Muscle of back (tissue), 13 donors: ENCODE results near the gene PLA2G5. TPM values are rescaled to one million over a fixed set of nuclear protein-coding genes. Genes with fewer than 3 reads are reported as not detected.
A peak's percentile ranks its signal among the peaks of the same experiment; 100 is the strongest.
"Not testable (repeated sequence)": the region's sequence is repeated elsewhere in the genome, so short reads cannot be mapped to it uniquely, and the experiment has no call there.

Experiments used
- DNase-seq, 3 donors: peaks; one replicate each; pipeline versions ENCODE4 v3.0.0 to v3.0.0-alpha.2; 2013
- long read RNA-seq, 9 donors: transcript quantifications; one replicate each; lab custom pipeline, GENCODE V29; 2026
- polyA plus RNA-seq, 10 donors: library from polyadenylated mRNA; unstranded; fragments of 120-200 nt; gene quantifications; one replicate each; pipeline ENCODE4 v1.2.1, GENCODE V29; 2013; ENCODE audit not compliant: insufficient read length in 10 of 10

Gene PLA2G5, protein sequence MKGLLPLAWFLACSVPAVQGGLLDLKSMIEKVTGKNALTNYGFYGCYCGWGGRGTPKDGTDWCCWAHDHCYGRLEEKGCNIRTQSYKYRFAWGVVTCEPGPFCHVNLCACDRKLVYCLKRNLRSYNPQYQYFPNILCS
- polyA plus RNA-seq = under 1 TPM in 8 of 10 donors, not detected in 2; 0.17 to 0.62 (median 0.30) TPM
- long read RNA-seq, donor 1 = 0 reads
- long read RNA-seq, donor 2 = 0 reads
- long read RNA-seq, donor 3 = 0 reads
- long read RNA-seq, donor 4 = 0 reads
- long read RNA-seq, donor 5 = 0 reads
- long read RNA-seq, donor 6 = 0 reads
- long read RNA-seq, donor 7 = 0 reads
- long read RNA-seq, donor 8 = 0 reads
- long read RNA-seq, donor 9 = 0 reads

DNA sequence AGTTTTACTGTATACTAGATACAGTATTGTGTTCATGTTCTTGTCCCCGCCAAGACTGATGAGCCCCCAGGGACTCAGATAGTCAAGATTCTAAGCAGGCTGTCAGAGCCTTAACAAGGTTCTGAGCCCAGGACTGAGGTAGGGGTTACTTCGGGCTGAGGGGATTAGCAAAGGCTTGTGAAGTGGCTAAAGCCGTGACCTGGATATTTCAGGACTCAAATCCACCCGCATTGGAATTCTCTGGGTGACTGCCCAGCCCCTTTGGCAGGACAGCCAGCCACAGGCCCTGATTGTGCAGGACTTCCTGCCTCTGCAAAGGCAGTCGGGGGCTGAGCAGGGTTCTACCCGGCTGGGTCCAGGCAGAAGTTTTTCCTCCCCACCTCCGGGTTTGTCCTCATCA lies at the start of gene PLA2G5:
PLA2G5 (plus strand) TSS at position 321 of the 400 bp plus-strand sequence. CDS start 14,637 bp downstream, outside the sequence.
- DNase-seq = peak in 2 of 3 donors; percentile 8 to 44

DNA sequence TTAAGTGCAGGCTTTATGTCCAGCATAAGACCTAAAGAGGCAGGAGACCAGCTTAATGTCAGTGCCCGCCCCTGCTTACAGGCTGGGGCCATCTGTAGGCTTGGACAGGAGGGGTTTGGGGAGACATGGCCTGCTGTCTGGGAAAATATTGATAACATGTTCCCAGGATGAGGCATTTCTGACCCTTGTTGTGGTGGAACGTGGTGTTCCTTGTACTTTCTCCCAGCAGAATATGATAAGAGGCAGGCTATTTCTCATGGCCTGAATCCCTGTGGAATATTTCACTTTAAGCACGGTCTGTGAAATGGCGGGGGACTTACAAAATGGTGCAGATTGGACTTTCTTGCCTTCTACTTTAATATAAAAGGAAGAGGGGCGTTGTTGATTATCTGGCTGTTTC lies 41.9 kb upstream of the PLA2G5 start:
- no peak for DNase-seq

DNA sequence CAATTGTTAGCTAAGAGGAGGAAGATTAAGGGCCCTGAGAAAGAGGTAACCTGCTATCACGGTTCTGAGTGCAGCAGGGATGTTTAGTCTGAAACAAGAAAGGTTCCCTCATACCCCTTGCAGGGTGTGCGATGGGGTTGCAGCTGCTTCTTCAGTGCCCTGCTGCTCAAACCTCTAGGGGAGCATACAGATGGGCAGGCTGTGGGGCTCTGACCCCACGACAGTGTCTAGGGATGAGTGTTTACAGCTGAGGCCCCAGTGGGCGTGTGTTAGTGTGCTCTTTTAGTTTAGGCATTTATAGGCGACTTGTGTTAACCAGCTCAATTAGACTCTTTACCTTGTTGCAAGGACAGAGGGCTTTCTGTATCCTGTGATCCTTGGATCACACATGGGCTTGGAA lies 41.3 kb upstream of the PLA2G5 start:
- no peak for DNase-seq

DNA sequence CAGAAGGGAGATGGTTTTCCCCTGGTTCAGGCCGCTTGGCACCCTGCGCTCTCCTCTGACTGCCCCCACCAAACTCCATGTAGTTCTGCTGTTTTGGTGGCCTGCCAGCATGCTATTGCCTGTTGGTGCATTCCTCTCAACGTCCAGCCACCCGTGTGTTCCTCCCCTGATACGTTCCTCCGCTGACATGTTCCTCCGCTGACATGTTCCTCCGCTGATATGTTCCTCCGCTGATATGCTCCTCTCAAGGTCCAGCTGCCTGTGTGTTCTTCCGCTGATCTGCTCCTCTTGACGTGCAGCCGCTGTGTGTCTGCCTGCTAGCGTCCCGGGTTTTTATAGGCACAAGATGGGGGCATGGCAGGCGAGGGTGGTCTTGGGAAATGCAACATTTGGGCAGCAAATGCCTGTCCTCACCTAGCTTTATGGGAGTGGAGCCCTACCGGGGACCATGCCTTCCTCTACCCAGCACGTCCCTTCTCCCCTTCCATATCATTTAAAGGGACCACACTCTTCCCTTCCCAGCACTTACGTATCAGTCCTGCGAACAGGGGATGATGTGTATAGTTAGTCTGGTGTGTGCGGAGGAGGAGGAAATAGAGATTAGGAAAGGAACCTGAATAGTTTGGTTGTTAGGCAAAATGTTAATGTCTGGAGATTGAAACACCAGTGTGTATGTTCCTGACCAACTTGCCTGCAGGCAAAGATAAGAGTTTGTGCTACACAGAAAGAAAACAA lies 40.6 kb upstream of the PLA2G5 start:
- DNase-seq = no peak

DNA sequence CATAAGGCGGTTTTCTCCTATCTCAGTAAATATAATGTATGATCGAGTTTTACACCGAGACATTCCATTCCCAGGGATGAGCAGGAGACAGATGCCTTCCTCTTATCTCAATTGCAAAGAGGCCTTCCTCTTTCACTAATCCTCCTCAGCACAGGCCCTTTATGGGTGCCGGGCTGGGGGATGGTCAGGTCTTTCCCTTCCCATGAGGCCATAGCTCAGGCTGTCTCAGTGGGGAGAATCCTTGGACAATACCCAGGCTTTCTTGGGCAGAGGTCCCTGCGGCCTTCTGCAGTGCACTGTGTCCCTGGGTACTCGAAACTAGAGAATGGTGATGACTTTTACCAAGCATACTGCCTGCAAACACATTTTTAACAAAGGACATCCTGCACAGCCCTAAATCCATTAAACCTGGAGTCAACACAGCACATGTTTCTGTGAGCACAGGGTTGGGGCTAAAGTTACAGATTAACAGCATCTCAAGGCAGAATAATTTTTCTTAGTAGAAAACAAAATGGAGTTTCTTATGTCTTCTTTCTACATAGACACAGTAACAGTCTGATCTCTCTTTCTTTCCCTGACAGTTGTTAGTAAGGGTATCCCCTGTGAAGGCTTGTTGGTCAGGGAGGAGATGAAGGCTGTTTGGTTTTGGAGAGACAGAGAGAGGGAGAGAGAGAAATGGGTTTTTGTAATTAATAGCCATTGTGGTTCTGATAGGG lies 39.4 kb upstream of the PLA2G5 start:
- not testable (repeated sequence) for DNase-seq

DNA sequence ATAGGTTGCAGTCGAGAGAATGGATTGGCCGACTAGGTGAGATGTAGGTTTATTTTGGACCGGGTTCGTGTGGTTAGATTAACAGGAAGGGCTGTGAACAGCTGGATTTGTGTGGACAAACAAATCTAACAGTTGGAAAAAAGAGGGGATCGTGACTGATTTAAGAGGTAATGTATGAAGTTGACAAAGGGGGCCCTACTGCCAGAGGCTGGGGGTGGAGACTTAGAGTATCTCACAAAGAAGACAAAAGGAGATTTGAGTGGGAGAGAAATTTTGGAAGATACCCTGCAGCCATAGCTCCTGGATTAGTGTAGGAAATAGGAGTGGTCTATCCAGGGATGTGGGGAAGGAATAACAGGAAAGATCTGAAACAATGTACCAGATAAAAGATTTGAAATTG lies 38.8 kb upstream of the PLA2G5 start:
- no peak for DNase-seq

DNA sequence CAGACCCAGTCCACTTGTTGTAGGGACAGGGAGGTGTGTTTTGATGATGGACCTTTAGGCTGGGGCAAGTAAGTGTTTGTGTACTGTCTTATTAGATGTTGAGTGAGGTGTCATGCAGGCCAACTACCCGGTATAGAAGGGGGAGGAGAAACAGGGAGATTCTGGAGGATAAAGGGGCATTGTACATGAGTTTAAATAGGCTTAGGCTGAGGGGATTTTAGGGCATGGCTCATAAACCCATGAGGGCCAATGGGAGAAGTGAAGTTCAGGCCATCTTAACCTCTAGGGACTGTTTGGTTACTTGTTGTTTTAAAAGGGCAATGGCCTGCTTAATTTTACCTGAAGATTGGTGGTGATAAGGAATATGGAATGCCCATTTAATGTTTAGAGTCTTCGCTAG lies 38.2 kb upstream of the PLA2G5 start:
- DNase-seq = no peak

DNA sequence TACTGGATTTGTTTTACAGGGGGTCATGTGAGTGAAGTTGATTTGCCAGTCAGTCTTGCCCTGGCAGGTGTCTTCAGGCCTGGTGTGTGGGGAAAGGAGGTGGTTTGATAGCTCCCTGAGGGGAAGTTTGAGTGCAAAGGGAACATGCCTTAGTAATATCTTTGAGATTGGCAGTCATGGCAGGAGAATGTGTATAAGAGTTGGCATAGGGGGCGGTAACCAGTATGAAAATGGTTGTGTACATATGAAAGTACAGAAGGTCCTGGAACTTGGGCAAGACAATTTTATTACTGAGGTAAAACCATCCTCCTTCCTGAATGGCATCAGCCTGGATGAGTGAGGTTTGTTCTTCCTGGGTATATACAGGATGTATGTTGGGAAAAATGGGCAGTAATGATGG lies 37.6 kb upstream of the PLA2G5 start:
- DNase-seq = no peak

DNA sequence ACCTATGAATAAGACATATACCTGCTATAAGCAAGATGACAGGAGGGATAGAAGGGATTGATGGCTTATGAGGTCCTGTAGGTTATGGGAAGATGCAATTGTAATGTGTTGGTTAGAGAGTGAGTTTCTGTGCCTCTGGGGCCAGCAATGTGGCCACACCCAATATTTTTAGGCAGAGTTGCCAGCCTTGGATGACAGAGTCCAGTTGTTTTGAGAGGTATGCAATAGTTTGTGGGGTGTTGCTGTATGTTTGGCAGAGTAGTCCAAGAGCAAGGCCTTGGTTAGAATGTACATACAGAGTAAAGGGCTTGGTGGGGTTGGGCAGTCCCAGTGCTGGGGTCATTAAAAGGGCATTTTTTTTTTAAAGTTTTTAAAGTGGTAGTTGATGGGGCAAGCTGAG lies 36.6 kb upstream of the PLA2G5 start:
- no peak for DNase-seq

DNA sequence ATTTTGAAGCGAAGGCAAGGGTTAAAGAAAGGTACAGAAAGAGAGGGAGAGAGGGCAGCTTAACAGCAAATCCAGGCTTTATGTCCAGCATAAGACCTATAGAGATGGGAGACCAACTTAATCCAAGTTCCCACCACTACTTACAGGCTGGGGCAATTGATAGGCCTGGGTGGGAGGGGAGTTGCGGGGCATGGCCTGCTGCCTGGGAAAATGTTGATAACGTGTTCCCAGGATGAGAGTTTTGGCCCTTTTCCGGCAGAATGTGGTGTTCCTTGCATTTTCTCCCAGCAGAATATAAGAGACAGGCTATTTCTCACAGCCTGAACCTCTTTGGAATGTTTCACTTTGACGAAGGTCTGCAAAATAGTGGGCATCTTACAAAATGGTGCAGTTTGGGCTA lies 34.9 kb upstream of the PLA2G5 start:
- no peak for DNase-seq

DNA sequence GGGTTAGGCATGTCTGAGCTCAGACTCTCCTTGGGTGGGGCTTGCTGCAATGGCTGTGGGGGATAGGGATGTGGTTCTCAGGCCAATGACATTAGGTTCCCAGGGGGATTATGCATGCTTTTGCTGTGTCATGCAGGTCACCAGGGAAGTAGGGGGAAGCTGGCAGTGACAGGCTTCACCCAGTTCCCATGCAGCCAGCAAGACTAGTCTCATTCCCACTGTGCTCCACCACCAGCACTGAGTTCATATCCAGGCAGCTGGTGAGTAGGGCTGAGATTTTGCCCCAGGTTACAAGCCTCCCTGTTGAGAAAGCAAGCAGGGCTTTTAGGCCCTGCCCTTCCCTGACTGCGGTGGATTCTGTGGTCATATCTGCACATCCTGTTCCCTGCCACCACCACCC lies 32.1 kb upstream of the PLA2G5 start:
- DNase-seq = no peak

DNA sequence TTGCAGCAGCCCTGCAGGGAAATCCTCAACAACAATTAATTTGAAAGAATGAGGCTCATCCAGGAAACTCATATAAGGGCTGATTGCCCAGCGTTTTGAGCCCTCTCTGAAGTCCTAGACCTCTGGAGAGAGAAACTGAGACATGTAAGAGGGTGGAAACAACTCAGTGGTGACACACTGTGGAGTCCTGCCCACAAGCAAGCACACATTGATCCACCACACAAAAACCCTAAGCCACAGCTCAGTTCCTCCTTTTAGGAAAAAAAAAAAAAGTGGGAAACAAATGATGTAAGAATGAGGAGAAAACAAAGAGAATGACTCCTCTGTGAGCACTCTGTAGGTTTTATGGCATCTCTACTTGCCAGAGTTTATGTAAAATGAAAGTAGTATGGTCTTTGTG lies 22.9 kb upstream of the PLA2G5 start:
- no peak for DNase-seq

DNA sequence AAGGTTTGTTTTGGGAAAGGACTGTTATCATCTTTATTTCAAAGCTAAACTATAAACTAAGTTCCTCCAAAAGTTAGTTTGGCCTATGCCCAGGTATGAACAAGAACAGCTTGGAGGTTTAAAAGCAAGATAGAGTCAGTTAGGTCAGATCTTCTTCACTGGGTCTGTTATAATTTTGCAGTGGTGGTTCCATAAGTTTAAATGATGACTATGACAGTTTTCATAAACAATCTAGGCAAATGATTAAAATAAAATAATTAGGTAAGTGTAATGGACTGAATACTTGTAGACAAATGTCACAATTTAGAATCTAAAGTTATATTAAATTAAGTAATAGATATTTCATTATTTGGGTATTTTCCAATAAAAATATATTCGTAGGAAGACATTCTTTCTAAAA lies 21.4 kb upstream of the PLA2G5 start:
- DNase-seq = no peak

DNA sequence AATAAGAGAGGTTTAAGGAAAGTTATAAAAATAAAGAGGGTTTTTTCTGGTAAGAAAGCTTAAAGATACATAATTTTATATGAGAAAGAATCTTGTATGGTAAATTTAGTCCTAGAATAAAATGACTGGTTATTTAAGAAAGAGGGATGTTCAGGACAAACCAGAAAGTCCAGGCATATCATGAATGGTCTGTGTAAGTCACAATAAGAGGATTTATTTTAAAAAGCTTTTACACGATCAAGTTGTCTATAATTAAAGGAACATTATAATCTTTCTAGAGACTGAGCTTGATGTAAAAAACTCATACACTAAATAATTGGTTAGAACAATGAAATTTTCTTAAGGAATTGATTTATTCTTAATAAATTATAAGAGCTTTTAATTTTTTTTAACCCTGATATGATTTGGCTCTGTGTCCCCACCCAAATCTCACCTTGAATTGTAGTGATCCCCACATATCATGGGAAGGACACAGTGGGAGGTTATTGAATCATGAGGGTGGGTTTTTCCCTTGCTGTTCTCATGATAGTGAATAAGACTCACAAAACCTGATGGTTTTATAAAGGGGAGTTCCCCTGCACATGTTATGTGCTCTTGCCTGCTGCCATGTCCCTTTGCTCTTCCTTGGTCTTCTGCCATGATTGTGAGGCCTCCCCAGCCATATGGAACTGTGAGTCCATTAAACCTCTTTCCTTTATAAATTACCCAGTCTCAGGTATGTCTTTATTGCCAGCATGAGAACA lies 20.8 kb upstream of the PLA2G5 start:
- DNase-seq = not testable (repeated sequence)

DNA sequence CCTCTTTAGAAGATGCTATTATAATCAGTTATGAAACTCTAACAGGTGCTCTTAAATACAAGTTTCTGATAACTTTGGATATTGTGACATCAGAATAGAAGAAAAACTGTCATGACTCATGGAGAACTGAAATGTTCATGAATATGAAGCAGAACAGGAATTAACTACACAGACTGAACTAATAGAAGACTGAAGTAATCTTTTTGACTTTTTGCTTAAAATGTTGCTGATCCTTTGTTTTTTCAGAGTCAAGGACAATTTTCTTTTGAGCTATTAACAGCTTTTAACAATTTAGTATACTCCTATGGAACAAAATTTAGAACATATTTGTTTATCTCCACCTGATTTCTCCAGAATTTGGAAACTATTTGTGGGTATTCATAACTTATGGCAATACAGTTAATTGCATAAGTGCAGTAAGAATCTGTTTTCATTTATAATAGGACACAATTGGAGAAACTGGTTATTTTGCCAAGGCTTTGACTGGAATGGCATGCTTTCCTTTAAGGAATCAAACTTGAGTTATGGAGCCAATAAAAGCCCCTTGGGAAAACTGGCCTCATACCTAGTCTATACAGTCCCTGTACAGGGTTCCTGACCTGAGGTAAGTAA lies 18.7 kb upstream of the PLA2G5 start:
- no peak for DNase-seq

DNA sequence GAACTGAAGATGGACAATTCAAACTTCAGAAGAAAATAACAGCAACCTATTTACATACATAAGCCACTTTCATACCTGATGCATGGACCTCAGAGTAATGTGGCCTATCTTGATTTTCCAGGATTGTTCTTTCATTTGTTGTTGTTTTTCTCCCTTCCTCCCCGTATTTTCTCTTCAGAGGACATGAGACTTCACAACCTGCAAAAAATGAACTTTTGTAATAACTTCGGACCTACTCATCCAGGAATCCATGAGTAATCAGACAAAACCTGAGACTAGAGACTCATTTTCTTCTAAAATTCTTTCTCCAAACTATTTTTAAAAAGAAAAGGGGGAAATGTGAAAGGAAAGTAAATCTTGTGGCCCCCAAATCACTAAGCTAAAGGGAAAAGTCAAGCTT lies 17.6 kb upstream of the PLA2G5 start:
- no peak for DNase-seq

DNA sequence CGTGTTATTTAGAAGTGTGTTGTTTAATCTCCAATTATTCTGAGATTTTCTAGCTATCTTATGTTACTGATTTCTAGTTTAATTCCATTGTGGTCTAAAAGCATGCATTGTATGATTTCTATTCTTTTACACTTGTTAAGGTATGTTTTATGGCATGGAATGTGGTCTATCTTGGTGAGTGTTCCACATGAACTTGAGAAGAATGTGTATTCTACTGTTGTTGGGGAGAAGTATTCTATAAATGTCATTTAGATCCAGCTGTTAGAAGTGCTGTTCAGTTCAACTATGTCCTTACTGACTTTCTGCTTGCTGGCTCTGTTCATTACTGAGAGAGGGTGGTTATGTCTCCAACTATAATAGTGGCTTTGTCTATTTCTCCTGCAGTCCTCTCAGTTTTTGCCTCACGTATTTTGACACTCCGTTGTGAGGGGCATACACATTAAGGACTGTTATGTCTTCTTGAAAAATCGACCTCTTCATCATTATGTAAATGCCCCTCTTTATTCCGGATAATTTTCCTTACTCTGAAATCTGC lies 12.0 kb upstream of the PLA2G5 start:
- DNase-seq = no peak

DNA sequence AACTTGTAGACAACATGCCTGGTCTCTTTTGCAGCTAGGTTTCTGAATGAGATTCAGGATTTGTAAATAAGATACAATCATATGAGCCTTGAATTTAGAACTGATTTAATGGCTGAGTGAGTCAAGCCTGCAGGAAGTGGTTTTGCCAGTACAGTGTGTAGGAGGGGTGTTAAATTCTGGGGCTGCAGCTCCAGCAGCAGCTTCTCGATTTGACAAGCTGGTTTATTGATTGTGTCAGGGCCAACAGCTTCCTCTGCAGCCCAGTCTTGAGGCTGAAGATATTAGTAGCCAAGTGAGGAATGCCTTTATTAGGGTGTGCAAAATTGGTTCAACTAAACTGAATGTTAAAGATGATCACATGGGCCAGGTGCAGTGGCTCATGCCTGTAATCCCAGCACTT lies 11.5 kb upstream of the PLA2G5 start:
- DNase-seq = peak in 1 of 3 donors; percentile 64

DNA sequence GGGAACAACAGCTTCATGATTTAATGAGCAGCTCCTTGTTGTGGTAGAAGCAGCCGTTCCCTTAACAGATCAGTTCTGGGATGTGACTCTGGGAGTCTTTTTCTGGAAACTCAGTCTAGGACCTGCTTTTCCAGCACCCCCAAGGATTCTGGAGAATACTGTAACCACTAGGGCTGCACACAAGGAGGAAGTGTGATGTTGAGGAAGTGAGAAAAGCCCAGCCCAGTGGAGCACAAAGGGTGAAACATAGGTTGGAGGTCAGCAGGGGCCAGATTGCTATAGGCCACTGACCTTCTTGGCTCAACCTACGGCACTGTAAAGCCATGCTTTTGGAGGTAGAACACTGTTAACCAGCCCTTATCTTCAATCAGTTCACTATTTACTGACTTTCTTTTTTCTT lies 10.1 kb upstream of the PLA2G5 start:
- DNase-seq = no peak

DNA sequence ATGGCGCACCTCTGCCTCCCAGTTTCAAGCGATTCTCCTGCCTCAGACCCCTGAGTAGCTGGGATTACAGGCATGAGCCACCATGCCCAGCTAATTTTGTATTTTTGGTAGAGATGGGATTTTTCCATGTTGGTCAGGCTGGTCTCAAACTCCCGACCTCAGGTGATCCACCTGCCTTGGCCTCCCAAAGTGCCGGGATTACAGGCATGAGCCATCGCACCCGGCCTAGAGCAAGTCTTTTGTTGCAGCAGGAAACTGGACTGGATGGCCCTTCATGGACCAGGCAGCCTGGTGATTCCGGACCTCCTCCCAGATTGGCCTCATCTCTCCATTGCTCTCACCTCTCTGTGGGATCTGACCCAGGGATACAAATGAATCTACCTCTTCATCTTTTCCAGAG lies 9.2 kb upstream of the PLA2G5 start:
- not testable (repeated sequence) for DNase-seq

DNA sequence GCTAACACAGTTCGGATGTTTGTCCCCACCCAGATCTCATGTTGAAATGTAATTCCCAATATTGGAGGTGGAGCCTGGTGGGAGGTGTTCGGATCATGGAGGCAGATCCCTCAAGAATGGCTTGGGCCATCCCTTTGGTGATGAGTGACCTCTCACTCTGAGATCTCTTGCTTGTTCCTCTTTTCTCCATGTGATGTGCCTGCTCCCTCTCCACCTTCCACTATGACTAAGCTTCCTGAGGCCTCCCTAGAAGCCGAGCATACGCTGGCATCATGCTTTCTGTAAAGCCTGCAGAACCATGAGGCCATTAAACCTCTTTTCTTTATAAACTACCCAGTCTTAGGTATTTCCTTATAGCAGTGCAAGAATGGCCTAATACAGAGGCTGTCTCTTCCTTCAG lies 8.1 kb upstream of the PLA2G5 start:
- no peak for DNase-seq
